Ramos (cell line): ENCODE measurements around the gene AQP5.

Source experiments
- in situ Hi-C: fragments of 300-500 bp; cut with MboI; formaldehyde crosslinking; loops from one replicate; pipeline ENCODE4 v1.14.3; 2022; ENCODE audit warnings: low sequenced_read_pairs; ENCODE audit not compliant: unreplicated experiment

AQP5 gene

DNA sequence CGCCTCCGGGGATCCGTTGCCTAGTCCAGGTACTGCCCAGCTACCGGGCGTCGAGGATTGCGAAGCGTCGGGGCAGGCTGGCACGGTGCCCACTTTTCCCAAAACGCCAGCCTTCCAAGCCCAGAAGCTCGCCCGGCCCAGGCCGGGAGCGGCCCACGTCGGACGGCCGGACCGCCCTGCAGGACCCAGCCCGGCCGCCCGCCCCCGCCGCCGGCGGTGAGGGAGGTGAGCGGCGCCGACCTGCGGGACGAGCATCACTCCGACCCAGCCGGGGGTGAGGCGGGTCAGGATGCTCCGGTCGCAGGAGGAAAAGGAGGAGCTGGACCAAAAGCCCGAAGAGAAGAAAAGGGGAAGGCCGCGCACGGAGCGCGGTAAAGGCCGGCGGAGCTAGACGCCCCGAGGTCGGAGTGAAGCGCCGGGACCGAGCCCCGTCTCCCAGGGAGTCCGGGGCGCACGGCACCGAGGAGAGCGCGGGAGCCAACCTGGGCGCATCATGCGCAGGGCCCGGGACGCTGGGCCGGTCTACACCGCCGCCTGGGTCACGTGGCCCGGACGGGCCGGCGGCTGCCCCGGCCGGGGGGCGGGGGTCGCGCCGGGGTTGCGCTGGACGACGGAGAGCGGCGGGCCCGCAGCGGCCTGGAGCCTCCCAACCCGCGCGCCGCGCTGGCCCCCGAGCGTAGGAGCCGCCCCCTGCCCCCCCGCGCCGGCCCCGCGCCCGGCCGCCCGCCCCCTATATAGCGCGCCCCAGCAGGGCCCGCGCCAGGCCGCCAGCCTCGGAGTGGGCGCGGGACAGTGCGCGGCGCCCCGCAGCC lies at the start of gene AQP5:
Gene AQP5, plus strand, starts transcription at position 762 of the 812 bp plus-strand sequence. CDS start 146 bp downstream, outside the sequence.
- in situ Hi-C loops = loop anchor here (10.0 kb wide), 1 partner anchor 213 kb away; no protein-coding TSS in a partner anchor

DNA sequence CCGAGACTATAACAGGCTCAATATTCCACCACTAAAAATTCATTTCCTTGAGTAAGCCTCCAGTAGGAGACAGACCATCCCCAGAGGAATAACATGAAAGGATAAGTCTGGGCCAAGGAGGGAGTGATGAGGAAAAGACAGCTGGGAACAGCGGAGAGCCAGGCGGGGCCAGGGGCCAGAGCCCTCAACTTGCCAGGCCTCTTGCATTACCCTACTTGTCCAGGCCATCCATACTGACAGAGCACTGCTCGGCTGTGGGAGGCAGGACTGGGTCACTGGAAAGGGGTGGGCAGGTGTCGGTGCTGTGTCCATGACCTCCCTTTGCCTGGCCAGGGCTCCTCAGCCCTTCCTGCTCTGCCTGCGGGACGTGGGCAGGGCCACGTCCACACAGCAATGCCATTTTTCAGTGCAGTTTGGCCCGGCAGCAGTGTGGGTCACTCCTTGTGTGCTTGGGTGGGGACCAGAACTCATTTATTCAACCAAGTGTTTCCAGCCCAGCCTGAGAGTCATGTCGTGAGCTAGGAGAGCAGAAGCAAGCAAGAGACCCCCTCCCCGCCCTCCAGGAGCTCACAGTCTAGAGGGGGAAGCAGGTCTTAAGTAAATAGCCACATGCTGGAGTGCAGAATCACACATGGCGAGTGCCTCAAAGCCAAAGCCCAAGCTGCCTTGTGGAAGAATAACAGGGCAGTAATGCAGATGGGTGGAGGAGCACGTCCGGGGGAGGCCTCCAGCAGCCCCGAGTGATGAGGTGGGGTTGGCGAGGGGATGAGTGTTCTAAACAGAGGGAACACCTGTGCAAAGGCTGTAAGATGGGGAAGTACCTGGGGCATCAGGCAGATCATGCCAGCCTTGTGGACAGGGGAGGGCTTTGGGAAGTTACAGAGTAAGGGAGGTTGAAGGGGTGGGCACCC lies 49.1 kb upstream of the AQP5 start:
- in situ Hi-C loops = no loop called here

DNA sequence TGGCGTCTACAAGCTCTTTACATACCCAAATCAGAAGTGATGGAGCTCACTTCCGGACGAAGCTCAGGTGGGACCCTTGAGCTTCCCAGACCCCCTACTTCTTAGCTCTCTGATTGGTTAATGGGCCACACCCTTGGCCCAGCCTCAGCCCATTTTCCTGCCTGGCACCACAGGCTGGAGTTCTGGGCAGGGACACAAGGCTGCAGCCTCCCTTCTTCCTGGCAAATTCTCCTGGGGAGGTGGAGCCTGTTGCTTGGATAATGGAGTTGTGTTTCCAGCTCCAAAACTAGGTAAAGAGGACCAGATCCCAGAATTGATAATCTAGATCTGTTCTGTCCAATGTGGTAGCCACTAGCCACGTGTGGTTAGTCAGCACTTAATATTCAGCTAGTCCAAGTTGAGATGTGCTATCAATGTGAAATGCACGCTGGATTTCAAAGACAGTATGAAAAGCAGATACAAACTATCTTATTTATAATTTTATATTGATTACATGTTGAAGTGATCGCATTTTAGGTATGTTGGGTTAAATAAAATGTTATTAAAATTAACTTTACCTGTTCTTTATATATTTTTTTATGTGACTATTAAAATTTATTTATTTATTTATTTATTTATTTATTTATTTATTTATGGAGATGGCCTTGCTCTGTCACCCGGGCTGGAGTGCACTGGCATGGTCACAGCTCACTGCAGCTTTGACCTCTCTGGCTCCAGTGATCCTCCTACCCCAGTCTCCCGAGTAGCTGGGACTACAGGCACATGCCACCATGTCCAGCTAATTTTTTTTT lies 45.3 kb upstream of the AQP5 start:
- in situ Hi-C loops = no loop called here

DNA sequence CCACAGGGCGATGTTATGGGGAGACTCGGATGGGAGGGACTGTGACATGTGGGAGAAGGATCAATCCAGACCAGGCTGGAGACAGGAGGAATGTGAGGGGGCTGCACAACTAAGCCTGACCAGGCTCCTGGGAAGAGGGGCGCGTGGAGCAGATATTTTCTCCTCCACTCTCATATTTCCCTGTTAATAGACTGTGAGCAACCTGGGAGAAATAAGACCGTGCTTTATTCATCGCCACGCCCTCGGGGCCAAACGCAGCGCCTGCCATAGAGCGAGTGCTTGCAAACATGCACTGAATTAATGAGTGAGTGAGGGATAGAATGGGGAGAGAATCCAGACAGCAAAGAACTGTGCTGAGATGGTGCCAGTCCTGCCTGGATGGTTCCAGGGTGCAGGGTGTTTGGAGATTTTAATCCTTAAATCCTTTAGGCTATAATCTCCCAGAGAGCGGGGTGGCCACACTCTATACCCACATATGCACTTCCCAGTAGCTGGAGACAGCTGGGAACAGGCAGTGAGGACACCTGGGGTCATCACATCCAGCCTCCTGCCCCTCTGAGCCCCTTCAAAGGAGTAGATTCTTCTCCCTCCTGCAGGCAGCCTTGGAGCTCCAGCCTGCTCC lies 44.4 kb upstream of the AQP5 start:
- in situ Hi-C loops = no loop called here

DNA sequence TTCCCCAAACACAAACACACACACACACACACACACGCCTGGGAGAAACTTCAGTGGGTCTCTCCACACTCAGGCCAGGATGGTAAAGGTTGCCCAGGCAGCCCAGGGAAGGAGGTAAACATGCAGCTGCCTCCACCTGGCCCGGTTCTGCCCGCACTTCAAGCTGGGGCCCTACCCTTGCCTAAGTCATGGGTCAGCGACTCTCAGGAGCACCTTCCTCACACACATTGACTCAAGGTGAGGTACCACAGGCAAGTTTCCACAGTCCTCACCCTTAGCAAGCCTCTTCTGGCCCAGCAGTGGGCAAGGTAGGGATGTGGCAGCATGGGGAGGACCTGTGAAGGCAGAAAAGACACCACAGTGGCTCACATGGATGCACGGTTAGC lies 43.9 kb upstream of the AQP5 start:
- in situ Hi-C loops = no loop called here

DNA sequence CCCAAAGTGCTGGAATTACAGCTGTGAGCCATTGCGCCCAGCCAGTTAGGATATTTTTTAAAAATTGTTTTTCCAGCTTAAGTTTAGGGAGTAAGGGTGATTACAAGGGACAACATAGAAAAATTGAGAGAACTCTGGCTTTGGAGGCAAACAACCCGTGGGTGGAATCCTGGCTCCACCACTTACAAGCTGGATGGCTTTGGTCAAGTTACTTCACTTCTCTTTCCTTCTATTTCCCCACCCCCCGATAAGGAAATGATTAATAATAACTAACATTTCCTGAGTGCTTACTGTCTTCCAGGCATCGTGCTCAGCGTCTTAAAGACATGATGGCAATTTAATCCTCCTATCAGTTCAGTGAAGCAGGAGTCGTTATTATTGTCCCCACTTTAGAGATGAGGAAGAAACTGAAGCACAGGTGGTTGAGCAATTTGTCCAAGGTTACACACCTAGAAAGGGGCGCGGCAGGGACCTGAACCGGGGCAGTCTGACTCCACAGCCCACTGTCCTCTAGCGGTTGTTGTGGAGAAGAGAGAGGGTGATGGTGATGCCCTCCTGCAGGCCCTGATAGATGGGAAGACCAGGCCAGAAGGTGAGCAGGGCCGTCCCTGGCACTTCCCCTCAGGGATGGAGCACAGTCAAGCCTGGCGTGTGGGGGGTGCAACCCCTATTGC lies 41.3 kb upstream of the AQP5 start:
- in situ Hi-C loops = no loop called here

DNA sequence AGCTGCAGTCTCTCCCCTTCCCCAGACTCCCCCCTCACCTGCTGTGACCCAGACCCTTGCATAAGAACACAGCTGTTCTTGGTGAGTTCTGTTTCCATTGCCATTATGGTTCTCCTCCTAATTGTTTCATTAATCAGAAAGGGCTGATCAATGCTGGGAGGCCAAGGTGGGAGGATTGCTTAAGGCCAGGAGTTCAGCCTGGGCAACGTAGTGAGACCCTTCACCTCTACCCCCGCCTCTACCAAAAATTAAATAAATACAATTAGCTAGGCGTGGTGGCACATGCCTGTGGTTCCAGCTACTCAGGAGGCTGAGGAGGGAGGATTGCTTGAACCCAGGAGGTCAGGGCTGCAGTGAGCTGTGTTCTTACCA lies 40.8 kb upstream of the AQP5 start:
- in situ Hi-C loops = no loop called here

DNA sequence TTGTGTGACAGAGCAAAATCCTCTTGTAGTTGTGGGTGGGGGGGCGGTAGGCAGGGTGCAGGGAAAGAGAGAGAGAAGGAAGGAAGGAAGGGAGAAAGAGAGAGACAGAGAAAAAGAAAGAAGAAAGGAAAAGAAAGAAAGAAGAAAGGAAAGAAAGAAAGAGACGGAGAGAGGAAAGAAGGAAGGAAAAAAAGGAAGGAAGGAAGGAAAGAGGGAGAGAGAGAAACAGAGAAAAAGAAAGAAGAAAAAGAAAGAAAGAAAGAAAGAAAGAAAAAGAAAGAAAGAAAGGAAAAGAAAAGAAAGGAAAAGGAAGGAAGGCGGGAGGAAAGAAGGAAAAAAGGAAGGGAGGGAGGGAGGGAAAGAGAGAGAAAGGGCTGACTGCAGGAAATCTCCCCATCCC lies 40.4 kb upstream of the AQP5 start:
- in situ Hi-C loops = no loop called here

DNA sequence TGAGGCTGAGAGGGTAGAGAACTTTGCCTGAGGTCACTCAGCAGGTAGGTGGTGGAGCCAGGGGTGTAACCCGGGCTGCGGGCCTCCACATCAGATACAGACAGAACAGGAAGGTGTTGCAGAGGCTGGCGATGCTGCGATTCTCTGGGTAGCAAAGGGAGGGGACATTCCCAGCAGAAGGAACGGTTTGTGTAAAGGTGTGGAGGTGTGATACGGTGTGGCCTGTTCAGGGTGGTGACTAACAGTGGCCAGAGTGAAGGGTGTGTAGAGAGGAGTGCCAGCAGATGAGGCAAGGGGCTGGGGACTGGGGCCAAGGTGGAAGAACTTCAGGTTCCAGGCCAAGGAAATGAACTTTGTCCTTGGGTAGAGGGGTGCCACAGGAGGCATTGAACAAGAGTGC lies 39.7 kb upstream of the AQP5 start:
- in situ Hi-C loops = no loop called here

DNA sequence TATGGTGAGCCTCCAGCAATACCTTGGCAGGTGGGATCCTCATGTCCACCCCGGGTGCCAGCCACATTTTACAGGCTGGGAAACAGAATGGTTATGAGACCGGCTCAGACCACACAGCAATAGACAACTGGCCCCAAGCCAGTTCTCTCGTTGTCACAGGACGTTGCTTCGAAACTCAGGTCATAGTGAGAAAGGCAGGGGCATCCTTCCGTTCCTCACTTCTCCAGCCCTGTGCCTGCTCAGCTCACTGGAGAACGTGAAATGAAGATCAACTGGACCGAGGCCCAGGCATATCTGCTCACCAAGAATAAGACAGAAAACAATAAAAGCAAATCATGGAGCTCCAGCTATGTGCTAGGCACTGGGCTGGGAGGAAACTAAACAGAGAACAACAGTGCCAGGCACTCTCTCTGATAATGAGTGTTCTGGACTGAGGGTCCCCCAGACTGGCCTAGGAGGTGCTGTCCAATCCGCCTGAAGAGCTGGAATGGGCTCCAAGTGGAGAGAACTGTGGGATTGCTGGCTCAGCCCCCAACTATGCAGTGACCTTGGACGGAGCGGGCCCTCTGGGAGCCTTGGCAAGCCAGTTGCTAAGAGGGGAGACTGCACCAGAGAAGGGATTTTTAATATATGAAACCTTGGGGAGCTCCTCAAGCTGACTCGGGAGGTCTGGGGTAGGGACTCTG lies 39.2 kb upstream of the AQP5 start:
- in situ Hi-C loops = no loop called here

DNA sequence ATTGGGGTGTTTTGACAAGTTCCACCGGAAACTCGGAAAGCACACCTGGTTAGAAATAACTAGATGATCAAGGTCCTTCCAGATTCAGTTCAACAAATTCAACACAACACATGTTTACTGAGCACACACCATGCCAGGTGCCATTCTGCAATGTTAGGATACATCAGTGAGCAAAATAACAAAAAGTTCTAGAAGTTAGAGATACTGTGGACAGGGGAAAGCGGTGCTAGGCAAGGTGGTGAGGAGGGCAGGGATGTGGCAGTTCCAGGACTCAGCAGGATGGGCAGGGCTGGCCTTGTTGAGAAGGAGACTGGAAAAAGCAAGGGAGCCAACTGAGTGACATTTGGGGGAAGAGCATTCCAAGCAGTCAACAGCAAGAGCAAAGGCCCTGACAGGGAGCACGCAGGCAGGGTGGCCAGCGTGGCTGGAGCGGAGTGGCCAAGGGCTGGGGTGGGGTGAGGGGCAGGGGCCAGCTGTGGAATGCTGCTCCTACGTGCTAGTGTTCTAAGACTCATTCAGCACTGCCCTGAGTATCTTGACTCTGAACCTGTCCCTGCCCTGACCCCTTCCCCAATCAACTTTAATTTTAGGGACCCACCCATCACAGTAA lies 38.5 kb upstream of the AQP5 start:
- in situ Hi-C loops = no loop called here

DNA sequence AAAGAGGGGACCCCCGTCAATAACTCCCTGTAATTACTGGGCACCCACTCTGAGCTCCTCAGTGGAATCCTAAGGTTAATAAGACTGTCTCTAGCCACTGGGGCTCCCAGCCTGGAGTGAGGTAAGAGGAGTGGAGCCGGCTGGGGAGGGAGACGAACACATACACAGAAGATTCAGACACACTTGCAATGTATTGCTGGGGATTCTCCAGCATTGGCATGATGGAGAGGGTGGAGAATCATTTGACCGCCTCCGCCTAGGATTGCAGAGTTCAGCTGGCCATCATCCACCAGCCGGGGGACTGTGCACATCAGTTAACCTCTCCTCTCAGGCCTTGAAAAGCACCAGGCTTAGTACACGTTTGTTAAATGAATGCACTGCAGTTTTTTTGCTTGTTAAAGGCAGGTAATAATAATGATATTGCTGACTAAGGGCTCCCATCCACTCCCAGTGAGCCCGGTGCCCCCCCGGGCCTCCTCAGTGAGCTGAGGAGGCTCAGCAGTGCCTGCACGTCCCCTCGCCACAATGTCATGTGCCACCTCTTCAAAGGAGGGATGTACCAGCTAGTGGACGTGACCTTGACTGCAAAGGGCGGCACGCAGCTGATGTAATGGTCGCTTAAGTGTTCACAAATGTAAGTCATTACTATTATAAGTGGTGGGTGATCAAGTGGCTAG lies 37.7 kb upstream of the AQP5 start:
- in situ Hi-C loops = no loop called here

DNA sequence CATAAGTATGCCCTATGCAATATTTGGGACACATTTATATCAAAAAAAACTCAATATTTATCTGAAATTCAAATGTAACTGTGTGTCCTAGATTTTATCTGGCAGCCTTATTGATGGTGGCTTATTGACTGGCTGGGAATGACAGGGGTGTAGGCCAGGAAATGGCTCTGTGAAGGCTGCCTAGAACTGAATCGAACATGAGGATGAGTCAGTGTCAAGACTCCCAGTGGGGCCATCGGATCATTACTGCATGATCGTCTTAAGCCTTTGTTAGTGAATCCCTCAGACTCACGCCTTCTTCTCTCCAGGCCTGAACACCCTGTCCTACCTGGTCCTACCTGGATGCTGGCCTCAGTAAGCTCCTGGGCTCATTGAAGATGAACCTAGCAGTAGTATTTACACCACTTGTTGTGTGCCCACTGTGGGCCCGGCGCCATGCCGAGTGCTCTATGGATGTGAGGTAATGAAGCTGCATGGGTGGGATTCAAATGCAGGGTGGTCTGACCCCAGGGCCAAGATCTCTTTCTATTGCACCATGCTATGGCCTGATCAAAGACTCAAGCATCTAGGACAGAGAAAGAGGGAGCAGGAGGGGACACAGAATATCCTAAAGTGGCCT lies 36.9 kb upstream of the AQP5 start:
- in situ Hi-C loops = no loop called here

DNA sequence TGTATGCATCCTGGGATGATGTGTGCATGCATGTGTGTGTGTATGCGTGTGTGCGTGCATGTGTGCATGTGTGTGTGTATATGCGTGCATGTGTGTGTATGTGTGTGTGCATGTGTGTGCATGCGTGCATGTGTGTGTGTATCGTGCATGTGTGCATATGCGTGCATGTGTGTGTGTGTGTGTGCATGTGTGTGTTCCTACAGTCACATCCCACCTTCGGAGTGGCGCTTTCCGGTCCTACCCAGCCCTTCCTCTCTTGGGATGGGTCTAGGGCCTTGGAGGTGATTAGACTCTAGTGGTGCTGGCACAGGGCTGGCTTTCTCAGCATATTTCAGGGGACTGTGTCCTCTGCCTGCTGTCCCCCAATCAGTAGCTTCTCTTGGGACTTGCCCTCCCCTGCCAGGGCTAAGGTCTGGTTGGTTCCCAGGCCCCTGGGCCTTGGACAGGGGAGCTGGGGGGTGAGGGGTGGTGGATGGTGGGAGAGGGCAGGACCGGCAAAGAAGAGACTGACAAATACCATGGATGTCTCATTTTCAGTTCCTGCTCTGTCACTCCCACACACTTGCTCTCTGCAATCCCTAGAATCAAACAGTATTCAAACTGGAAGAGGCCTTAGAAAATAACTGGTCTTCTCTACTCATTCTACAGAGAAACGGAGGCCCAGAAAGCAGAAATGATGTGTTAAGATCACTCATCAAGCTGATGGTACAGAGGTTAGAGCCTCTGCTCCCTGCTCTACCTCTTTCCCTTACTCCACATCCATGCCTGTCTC lies 36.1 kb upstream of the AQP5 start:
- in situ Hi-C loops = no loop called here

DNA sequence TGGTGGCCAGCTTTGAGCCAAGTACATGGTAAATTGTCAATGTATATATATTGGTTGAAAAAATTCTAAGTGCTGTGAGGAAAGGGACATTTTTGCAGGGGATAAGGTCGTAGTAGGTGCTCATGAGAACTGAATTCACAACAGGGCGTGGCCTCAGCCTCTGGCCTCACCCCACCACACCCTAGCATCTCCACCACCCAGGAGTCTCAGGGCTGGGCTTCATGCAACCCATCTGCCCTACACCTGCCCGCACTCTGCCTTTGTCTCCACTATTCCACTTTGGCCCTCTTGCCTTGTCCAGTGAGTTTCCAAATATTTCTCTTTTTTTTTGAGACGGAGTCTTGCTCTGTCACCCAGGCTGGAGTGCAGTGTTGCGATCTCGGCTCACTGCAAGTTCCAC lies 33.2 kb upstream of the AQP5 start:
- in situ Hi-C loops = no loop called here

DNA sequence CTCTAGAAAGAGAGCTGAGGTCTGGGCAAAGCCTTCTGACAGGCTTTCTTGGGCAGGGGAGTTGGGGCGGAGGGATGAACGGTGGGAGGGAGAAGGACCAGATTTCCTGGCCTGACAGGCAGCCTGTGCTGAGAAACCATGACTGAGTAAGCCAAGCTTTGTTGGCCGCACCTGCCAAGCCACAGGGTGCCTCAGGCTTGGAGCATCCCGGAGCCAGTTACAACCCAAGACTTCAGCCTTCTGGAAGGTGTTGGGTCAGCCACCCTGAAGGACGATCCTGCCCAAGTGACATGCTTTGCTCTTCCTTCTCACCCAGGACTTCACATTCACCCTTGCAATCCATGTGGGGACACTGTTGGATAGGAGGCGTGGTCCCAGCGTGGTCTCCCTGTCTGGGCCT lies 32.1 kb upstream of the AQP5 start:
- in situ Hi-C loops = no loop called here
